EH (cell line): ENCODE results near the gene OTUD3.
"Not testable (repeated sequence)": the region's sequence is repeated elsewhere in the genome, so short reads cannot be mapped to it uniquely, and the experiment has no call there.

Source experiments
- DNase-seq: peaks from one replicate; pipeline ENCODE4 v3.0.0-alpha.2; 2015; ENCODE audit warnings: low read depth

OTUD3 gene

DNA sequence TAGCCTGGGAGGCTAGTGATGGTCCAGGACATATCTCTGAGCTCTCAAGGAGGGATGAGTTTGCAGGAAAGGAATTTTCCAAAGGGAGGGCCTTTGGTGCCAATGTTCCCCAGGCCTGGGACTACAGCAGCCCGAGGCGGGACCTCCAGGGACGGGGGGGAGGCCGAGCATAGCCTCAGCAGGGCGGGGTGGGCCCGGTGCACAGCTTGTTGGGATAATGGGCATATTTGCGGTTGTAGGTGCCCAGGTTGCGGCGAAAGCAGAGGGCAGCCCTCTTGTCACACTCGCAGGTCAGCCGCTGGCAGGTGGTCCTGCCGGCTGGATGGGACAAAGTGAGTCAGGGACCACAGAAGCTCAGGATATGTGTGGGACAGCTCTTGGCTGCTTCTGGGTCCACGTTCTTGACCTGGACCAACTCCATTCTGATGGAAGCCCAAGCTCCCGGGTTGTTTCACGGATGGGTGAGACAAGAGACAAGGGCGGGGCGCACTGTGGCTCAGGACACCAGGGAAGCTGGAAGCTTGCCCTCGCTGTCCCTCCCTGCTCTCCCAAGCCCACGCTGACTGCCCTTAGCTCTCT is 38.0 kb downstream of the OTUD3 start:
- no peak for DNase-seq

DNA sequence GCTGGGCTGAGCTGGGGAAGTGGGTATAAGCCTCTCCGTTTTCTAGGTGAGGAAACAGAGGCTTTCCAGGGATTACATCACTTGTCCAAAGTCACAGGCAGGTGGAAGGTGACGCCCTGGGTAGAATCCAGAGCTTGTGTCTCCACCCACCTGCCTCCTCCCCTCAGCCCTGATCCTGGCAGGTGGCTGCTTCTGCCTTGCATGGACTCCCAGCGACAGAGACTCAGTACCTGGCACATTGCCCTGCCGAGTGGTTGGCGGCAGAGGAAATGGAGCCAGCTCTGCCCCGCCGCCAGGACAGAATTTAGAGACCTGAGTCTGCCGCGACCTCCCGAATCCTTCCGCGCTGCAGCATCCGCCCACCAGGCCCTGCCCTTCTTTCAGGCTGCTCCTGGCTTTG is 39.1 kb downstream of the OTUD3 start:
- DNase-seq, result no peak

DNA sequence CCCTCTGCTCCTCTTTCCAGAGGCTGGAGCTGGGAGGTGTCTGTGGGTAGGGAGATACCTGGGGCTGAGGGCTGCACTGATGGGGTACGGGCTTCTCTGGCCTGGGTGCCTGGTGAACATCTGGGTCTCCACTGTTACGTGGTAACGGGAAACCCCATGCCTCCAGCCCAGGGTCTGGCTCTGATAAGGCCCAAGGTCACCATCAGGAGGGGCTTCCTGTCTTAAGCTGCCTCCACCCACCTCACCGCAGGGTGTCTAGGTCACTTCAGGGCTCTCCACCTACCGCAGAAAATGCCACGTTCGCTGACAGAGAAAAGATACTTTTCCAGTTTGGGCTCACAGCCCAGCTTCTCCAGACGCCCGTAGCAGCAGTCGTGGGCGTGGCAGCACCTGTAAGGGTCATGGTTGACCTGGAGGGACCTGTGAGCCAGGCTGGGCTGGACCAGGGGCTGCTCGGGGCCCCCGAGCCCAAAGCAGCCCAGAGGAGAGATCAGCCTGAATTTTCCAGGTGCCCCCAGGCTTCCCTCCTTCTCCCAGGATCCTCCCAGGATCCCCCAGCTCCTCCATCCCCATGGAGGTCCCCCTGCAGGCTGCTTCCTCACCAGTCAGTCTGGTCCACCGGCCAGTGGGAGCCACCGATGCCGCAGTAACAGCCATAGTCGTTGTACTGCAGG is 40.0 kb downstream of the OTUD3 start:
- no peak for DNase-seq

DNA sequence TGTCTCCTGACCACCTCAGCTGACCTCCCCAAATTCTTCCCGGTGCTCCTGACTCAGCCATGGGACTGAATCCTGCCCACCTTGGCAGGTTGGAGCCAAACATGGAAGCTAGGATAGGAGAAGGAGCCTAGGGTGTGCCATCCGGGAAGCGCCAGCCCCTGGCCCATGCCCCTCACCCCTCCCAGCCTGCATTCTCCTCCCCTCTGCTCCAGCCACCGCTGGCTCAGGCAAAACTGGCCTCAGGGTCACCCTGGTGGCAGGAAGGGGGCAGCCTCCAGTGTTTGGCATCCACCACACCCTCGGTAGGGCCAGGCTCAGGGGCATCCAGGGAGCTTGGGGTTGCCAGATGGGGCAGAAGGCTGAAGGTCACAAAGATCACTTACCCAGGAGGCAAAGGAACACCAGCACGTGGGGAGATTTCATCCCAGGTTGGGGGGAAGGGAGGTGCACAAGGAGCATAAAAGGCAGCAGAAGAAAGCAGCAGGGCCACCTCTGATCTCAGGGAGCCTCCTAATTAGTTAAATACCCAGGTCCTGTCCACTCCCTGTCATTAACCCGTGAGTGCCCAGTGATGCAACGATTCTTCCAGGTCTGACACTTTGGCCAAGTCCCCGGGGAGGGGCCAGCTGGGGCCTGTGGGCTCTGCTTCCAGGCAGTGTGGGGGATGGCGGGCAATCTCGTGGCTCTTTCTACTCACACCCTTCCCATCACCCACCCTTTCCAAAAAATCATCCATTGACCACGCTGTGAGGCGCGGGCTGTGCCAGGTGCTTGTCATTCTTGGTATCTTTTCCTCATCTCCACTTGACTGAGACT is 41.1 kb downstream of the OTUD3 start, which contains the start of gene PLA2G2E:
PLA2G2E (minus strand) TSS at position 481 of the 816 bp plus-strand sequence; CDS start at position 423, 58 bp downstream.
- no peak for DNase-seq

DNA sequence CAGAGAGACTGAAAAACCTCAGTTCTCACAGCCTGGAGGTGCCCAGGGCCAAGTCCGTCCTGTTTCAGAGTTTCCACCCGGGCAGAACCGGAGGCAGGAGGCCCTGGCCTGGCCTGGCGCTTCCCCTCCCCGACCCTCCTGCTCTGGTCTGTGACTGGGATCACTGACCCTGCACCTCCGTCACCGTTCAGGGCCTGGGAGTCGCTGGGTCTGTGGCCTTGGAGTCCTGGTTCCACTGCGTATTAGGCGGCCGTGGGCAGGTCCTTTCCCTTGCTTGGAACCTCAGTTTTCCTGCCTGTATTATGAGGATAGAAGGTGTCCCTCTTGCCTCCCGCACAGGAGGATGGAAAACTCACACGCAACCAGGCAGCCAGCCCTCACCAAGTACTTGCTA is 41.8 kb downstream of the OTUD3 start:
- DNase-seq, result no peak

DNA sequence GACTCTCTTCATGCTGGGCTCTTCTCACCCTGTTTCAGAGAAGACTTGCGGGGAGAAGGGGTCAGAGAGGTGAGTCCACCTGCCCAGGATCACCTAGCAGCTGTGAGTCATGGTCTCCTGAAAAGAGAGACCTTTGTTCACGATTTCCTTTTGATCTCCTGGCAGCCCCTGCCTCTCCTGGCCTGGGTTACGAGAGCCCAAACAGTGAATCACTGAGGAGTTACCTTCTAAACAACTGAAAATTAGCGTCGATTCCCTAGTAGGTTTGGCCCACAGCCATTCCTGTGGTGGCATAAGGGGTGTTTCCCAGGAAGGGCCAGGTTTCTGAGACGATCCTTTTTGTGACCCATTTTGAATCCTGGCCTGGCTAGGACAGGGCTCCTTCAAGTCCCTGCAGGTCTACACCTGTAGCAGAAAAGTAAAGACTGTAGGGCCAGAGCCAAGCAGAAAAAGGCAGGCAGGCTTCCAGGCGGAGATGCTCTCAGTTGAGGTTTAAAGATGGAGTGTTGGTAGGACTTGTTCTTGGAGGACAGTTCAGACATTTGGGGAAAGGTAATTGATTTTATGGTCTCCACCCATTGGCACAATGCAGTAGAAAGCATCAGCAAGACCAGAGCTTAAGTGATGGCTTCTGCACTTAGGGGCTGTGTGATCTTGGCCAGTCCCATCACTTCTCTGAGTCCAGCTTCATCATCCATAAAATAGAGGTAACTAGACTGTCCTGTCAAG is 43.3 kb downstream of the OTUD3 start:
- DNase-seq, result no peak

DNA sequence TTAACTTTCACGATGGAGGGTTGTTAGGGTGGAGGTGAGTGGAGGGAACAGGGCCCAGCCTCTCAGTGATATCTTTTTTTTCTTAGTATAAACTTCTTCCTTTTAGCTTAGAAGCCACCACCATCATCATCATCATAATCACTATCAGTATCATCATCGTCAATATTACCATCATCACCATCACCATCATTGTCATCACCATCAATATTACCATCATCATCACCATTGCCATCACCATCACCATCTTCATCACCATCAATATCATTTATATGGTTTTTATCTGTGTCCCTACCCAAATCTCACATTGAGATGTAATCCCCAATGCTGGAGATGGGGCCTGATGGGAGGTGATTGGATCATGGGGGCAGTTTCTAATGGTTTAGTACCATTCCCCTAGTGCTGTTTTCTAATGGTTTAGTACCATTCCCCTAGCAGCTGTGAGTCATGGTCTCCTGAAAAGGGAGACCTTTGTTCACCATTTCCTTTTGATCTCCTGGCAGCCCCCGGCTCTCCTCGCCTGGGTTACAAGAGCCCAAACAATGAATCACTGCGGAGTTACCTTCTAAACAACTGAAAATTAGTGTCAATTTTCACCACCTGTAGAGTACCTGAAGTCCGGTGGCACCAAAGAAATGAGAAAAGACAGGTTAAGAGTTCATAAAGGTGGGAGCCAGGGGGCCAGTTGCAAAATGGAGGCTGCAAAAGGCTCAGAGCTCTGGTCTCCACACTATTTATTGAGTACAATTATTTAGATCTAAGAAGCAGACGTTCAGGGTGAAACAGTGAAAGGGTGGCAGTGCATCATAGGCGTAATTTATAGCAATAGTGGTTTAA is 44.3 kb downstream of the OTUD3 start:
- no peak for DNase-seq

DNA sequence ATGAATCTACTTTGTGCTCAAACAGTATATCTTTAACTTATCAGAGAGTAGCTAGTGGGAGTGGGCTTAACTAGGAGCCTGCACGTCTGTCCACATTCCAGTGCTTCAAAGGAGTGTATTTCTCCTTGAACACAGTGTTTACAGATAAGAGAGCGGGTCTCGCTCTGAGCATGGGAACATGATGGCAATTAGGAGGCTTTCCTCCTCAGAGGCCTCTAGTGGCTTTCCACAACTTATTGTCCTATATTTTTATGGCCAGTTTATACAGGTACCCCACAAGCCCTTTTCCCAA is 44.9 kb downstream of the OTUD3 start:
- DNase-seq, result not testable (repeated sequence)

DNA sequence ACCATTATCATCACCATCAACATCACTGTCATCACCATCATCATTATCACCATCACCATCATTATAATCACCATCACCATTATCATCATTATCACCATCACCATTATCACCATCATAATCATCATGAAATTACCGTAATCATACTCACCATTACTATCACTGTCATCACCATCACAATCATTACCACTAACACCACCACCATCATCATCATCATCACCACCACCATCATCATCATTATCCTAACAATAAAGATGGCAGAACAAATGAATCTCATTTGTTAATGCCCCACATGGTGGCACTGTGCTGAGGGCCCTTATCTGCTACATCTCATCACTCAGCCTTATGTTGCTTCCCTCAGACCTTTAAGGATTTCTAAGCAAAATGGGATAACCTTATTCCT is 50.7 kb downstream of the OTUD3 start:
- DNase-seq, result no peak

DNA sequence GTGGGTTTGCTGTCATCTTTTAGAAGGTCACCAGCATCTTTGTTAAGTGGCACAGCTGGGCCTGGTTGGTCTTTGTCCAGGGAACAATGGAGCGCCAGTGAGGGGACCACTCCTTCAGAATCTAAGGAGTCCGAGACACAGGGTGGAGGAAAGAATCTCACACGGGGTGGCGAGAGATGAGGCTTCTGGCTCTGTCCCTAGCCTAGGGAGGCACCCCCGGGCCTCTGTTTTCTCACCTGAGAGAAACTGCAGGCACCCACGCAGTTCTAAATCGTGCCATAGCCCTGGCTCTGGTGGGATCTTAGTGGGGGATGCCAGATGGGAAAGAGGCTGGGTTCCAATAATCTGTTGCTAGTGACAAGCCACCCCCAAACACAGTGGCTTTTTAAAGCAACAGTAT is 52.1 kb downstream of the OTUD3 start:
- no peak for DNase-seq

DNA sequence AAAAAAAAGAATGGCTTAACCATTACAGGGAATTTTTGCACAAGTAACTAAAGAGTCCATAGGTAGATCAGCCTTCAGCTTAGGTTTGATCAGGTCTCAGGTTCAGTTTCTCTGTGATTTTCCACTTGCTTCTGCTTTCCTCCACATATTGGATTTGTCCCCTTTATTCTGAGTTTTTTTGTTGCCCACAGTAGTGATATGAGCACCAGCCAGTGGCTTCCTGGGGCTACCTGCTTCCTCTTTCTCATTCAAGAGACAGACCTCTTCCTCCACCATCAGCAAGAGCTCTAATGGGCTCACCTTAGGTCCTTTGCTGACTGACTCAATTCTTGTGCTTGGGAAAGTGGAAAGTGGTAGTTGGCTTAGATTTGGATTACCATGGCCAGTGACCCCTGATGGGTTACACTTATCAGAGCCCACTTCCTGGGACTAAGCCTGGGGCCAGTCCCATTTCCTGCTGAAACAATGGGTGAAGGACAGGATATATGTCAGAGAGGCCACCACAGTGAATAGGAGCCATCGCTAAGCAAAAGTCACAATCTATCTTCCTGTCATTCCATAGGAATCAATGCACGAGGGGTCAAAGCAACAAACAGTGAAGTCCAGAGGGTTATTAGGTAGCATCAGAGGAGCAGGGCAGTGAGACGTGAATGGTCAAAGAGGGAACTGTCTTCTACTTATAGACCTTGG is 54.0 kb downstream of the OTUD3 start:
- DNase-seq, result no peak

DNA sequence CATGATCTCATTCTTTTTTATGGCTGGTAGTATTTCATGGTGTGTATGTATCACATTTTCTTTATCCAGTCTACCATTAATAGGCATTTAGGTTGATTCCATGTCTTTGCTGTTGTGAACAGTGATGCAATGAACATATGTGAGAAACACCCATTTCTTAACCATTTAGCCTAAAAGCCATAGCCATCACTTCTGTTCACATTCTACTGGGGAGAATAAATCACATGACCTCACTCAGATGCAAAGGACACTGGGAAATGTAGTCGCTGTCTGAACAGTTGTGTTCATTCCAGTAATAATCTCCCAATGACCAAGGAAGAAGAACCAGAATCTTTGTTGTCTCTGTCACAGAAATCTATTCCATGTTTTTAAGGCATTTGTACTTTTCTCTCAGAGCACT is 56.3 kb downstream of the OTUD3 start:
- DNase-seq, result peak; percentile 3

DNA sequence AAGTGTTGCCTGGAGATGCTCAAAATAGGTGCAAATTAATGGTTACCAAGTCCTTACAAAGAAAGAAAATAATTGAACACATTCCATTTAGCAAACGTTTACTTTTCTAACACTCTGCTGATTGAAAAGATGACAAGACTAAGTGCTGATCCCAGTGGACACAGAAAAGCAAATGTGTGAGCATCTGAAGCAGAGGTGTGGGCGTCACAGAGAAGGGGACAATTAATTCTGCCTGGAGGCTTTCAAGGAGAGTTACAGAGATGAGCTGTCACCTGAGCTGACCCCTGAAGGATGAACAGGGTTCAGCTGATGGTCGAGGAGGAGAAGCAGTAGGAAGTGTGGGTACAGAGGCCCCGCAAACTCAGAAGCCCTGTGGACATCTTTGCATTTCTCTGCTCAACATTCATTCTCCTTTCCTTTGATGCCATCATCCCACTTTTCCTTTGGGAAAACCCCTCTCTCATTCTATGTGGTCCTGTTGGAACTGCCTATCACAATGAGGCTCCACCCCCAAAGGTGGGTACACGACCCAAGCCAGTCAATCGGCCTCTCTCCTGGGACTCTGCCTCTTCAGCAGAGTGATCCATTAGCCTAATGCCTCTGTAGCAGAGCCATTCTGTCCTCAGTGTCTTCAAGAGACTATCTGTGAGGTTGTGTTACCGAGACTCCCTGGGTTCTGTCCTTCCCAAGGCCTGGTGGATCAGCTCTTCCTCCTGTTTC is 58.5 kb downstream of the OTUD3 start:
- no peak for DNase-seq

DNA sequence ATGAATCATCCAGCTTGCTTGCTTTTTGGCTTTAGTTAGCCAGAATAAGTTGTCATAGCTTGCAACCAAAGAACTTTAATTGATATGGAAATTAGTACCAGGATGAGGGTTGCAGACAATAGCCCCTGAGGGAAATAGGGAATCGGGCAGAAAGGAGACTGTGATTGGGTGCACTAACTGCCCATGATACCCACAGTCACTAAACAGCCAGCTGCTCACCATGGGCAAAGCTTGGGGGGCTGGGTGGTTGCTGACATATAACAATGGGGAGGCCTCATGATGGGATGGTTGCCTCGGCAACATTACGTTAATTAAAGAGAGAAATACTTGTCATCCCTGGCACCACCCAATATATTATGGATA is 59.0 kb downstream of the OTUD3 start:
- no peak for DNase-seq

DNA sequence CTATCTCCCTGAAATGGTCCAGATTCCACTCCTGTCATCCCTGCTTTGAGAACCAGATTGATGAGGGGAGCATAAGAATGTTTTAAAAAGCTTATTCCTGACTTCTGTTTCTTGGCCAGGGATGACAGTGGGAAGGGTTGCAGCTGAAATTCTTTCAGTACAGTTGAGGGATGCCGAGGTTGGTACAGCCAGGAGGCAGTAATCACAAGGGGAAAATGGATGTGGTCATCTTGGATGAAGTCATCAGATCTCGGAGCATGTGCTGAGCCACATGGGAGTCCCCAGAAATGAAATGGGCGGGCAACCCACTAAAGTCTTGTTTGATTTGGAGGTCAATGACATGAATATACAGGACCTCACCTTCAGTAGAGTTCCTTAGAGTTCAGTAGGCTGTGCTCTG is 59.9 kb downstream of the OTUD3 start:
- DNase-seq, result no peak

DNA sequence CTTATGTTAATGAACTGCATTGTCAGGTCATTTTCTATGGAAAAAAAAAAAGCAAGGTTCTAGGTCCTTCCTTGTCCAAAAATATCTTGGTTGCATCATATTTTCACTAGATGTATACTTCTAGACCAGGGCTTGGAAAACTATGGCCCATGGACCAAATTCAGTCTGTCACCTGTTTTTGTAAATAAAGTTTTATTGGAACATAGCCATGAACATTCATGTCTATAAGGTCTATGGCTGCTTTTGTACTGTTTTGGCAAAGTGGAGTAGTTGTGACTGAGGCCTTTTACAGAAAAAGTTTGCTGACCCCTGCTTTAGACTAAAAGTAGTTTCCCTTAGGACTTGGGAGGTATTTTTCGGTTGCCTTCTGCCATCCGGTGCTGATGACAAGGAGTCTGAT is 60.5 kb downstream of the OTUD3 start:
- no peak for DNase-seq

DNA sequence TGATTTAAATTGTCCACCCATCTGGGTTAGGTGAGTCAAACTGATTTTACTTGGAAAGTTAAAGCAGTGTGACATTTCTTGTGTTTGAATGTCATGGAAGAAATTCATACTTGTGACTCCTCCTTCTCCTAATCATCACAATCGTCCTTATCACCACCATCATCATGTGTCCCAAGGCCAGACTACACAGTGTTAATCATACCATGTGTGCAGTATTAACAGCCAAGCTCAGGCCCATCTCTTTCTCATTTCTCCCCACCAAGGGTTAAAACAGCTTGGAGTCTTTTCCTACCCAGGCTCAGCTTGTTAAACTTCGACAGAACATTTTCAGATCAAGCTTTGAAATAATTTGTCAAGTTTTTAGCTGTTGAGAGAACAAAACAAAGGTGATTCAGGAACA is 63.7 kb downstream of the OTUD3 start:
- DNase-seq, result no peak

DNA sequence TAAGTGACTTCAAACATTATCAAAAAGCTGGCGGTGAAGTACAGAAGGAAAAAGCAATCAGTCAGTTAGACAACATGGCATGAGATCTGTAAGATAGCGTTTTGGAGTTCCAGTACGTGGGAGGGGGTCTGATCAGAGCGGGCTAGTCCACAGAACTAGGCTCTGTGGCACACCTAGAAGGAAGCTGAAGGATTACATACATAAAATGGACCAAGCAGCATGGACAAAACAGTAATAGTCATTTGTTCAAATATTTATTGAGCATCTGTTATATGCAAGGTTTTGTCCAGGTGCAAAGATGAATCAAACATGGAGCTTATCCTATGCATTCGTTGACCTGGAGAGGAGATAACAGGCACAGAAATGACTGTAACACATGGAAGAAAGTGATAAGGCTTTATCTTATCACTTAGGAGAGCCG is 64.1 kb downstream of the OTUD3 start:
- no peak for DNase-seq

DNA sequence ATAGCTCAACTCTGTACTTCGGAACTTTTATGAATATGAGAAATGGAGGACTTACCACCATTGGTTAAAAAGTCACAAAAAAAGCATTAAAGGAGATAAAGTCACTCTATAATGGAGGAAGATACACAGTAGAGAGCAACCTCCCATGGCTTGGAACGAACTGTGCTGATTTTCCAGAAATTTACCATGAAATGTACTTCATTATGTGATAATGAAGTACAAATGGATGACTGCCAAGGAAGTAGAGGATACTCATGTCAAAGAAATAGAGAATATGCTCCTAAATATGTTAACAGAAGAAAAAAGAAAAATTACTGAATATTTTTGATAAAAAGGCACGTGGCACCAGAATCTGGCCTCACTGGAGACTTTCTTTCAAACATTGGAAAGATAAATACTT is 64.8 kb downstream of the OTUD3 start:
- no peak for DNase-seq

DNA sequence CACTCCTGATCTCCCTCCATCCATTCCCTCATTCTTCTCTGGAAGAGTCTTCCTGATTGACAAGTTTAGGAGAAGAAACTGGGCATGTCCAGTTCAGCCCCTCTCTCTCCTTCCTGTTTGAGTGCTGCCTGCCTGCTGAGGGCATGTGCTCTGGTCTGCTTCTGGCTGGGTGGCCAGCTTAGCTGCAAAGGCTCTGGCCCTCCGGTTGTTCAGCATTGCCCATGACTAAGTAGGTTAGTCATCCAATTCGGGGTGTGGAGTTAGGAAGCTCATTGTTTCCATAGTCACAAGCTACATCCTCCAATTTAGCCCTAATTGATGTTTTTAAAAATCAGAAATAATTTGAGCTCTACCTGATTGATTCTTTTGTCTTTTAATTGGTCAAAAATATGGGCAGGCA is 66.8 kb downstream of the OTUD3 start:
- DNase-seq, result peak; percentile 79

DNA sequence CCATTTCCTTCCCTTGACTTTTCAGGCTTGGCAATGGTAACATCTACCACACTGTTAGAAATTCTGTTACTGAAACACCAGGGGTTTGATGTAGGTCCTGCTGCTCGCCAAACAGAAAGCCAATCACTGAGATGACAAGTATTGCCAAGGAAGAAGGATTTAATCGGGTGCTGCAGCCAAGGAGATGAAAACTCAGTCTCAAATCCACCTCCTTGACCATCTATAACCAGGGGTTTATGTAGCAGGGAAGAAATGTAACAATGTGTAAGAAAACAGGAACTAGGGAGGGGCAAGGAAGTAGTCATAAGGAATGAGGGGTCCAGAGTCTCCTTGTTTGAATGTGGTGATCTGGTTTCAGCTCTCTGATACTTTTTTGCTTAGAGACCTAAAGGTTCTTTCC is 71.9 kb downstream of the OTUD3 start:
- DNase-seq, result no peak
